ENCODE results near the gene IFITM10.

IFITM10 gene

DNA sequence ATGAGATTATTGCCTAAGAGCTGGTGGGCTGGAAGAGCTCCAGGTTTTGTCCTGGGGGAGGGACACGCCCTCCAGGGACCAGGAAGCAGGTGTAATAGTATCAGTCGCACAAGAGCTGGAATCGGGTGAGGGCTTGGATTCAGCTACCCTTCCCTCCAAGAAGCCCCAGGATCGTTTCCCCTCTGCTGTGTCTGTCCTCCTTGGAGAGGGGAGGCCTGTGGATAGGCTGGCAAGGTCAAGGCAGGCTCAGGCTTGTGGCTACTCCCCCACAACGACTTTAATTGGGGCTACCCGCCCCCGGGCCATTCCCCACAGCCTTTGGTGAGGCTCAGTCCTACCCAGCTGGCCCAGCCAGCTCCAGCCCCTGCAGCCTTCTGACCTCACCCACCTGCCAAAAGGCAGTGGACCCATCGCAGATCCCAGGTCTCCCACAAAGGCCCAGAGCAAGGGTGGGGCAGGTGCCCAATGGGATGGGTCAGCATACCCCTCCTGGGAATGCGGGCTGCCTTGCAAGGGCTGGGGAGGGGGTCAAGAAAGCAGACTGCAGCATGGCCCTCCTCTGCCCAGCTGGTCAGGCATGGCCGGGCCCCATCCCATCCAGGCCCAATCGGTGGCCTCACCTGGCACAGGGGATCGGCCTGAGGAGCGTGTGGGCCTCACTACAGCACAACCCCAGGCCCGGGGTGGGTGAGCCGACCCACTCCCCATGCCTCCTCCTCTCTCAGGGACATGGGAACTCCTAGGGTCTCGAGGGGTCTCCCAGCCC lies 12.3 kb upstream of the IFITM10 start:
- DNase-seq: no peak

DNA sequence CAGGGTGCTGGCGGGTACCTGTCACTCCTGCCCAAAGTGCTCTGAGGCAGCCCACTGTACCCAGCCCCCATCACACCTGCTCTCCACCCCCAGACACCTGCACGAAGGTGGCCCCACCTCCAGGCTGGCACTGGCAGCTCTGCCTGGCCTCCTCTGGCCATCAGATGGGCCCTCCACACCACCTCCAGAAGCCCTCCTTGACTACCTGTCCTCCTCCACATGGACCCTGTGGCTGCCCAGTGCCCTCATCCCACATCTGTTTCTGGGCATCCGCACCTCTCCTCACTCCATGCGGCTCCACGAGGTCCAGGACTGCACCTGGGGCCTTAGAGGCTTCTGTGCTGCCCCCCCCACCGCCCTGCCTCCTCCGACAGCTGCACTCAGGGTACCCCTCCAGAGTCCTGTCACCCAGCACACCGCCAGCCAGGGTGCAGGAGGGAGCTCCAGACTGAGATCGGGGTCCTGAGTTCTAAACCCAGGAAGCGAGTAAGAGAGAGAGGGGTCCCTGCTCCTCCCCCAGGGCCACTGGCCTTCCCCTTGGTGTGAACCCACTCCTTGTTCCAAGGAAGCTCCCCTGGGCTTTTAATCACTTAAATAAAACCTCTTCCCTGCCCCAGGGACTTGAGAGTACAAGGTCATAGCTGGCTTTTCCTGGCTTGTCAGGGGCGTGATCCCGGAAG lies 11.6 kb upstream of the IFITM10 start:
- no peak for DNase-seq

DNA sequence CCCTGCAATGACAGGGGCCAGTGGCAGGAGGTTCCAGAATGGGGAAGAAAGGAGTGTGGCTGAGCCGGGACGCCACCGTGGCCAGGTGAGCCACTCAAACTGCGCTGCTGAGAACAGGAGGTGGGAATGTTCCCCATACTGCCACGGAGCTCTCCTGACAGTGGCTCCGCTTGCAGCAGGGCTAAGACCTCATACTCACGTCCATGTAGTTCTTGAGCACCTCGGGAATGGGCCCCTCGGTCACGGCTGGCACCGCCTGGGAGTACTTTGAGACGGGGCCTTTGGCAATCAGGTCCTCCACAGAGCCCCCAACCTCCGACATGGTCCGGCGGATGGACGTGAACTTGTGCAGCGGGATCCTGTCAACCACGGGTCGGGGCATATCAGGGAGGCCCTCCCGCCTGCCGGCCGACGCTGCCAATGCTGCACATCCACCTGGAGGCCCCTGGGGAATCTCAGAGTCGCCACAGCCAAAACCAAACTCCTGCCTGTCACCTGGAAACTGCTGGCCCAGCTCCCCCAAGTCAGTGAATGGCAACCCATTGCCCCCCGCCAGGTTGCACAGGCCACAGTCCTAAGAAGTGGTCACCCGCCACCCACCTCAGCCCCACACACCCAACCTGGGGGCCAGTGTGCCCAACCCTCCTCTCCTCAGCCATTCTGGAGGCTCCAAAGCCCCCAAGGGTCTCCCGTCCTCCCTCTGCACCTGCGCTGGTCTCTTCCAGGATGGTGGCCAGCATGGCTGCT lies 10.9 kb upstream of the IFITM10 start:
- no peak for DNase-seq

DNA sequence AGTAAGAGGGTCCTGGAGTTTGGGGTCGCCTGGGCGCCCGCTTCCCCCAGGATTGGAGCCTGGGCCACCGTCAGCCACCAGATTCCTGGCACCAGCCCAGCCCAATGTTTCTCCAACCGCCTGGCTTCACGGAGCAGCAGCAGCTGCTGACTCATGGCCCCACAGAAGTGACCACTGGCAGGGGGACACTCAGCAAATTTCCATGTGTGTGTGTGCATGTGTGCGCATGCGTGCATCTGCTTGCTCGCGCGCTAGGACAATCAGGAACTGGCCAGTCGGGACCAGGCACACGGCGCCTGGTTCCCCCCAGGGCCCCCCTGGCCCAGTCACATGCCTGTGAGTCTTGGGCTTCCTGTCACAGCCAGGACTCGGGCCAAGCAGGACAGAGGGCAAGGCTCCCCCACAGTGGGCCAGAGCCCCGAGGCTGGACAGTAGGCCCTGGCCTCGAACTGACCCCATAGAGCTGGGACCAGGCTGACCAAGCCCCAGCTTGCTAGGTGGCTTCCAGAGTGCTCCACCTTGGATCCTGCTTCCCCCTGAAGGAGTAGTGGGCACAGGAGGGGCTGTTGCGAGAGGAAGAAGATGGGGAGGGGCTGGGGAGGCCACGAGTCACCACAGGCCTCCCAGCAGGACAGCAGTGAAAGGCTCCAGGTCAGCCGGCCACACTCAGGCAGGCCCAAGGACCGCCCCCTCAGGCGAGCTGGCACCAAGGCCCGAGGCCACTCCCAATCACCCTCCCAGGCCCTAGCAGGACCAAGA lies 10.1 kb upstream of the IFITM10 start:
- no peak for DNase-seq

DNA sequence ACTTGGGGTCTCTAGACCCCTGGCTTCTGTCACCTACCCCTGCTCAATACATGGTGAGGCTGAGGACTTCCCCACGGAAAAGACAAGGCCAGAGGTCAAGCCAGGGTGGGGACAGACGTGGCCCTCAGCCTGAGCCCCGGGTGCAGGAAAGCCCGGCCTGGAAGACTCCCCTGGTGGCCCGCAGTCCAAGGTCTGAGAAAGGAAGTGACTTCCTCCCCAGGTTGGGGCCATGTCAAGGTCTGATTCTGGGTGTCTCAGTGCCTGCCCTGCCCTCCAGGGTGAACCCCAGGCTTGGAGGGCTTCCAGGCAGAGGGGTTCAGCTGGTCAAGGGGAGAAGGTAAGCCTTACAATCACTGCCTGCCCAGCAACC lies 9.4 kb upstream of the IFITM10 start:
- DNase-seq: no peak

DNA sequence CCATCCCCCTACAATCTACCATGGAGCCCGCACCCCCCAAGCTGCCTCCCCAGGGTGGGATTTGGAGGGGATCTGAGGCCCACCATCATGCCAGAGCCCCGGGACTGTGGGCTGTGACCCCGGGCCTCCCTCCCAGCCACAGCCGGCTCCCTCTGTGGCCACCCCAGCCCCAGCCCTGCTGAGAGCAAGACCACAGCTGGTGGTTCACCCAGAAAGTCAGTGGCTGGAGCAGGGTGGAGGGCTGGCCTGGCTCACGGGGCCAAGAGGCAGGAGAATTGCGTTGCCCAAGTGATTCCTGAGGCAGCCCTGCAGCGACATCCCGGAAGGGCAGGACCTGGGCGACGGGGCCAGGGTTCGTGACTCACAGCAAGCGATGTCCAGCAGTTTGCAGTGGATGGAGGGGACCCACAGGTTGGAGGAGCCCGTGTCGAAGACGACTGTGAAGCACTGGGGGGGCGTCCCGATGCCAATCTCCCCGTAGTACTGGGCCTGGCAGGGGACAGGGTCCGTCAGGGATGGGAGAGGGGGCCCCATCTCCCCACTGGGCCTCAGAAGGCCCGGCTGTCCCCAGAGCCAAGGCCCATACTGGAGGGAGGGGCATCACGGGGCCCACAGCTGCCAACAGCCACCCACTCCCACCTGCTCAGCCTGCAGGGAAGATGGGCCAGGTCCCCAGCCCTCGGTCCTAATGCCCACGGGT lies 8.9 kb upstream of the IFITM10 start:
- no peak for DNase-seq

DNA sequence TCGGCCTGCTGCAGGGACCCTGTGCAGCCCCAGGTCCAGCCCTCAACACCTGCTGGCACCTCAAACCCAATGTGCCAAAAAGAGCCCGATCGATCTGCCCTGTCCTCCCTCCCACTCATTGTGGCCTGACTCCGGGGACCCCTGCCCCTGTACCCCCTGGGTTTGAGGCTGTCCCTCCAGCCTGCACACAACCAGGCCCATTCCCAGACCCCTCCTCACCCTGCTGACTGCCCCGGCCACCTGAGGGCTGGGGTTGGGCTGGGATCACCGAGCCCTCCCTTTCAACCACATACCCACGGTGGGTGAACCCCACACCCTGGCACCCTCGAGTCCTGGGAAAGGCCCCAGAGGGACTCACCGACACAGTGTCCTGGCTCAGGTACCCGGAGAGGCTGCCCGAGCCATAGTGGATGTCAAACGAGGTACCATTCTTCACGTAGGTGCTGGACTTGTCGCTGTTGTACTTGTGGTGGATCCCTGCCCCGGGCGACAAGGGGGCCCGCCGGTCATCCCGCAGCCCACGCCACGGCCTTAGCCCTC lies 8.3 kb upstream of the IFITM10 start:
- no peak for DNase-seq

DNA sequence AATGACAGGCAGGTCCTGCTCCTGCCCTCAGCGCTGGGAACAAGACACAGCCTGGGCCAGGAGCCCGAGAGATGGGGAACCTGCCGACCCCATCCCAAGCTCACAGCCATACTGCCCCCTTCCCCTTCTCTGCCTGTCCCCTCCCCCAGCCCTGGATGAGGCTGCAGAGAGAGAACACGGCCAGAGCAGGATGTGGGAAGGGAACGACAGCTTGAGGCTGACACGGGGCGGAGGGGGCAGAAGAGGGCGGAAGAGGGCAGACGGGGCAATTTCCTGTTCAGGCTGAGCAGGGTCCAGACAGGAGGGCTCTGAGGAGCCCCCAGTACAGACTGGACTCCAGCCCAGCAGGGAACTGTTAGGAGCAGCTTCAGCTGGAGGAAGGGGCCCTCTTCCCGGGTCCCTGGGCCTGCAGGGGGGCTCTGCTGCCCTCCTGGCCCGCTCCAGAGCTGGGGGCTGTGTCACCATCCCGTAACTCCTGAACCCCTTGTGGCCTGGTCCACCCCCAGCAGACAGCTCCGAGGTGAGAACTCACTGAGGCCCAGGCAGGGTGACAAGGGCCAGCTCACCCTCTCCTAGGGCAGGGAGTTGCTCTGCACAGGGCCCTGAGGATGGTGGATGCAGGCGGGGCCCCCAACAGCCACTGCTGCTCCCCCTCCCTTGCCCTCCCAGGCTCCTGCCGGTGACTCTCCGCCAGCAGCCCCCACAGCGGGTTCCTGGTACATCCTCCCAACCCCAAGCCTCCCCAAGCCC lies 7.6 kb upstream of the IFITM10 start:
- no peak for DNase-seq

DNA sequence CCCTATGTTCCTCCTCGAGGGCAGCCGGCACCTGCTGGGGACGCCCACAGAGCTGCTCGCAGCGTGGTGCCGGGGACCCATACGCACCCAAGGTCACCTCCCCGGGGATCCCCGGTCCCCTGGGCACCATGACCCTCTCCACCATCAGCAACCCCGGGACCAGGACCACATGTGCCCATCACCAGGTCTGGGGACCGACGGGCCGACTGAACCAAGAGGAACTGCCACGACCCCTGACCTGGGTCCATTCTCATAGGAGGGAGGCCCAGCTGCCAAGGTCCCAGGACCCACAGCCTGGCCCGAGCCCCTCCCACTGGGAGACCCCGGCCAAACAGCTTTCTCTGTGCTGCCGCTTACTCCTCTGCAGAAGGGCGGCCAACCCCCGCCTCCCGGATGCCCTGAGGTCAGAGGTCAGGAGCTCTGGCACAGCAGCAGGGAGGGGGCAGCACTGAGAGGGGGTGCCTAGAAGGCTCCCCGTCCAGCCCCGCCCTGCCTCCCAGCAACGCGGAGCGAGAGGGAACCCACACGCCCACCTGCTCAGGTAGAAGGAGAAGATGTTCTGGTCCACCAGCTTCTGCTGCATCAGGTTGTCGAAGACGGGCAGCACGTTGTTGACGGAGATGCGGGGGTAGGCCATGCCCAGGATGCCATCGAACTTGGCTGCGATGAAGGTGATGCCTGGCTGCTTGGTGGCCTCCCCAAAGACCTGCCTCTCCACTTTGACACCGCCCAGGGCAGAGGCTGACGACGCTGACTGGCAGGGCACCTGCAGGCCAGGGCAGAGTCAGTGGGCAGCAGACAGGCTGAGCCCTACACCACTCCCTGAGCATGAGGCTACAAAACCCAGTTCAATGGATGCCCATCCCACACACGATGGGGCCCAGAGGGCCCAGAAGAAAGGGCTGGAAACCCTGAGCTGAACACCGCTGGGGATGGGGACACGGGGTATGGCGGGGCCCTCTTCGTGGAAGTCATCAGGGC lies 6.7 kb upstream of the IFITM10 start:
- no peak for DNase-seq

DNA sequence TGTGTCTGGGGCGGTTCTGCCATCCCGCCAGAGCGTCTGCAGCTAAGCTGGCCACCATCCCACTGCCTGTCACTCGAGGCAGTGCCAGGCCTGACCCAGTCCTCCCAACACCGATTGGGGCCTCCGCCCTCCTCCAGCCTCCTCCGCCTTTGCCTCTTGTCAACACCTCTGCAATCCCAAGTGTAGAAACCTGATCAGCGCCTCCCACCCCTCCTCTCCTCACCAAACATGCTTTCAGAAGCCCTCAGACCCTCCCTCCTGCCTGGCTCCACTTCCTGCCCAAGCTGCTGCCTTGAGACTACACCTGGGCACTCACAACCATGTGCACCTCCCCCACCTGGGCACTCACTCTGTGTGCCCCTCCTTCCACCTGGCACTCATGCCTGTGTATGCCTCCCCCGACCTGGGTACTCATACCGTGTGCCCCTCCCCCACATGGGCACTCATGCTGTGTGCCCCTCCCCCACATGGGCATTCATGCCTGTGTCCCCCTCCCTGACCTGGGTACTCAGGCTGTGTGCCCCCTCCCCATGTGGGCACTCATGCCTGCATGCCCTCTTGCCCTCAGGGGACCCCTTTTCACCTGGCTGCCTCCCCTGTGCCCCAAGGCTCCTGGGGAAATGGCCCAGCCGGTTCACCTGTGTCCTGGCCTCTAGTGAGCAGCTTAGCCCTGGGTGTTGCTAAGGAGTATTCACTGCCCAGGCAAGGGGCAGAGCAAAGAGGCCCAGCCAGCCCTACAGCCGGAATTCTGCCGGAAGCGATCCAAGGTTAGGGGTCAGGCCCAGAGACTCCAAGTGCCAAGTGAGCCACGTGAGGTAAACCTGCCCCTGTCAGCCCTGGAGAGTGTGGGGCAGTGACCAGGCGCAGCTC lies 5.5 kb upstream of the IFITM10 start:
- DNase-seq: no peak

DNA sequence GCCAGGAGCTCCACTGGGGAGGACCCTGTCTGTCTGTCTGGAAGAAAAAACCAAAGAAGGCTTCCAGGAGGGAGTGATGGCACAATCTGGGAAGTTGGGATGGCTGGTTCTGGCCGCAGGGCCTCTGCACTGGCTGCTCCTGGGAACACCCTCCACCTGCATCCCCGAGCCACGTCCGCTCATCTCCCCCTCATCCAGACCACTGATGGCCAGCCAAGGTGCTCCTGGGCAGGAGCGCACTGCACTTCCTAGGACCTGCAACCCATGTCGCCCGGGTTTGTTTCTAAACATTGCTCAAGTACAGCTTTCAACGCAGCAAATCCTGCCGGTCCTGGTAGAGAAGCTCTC lies 4.9 kb upstream of the IFITM10 start:
- DNase-seq: no peak

DNA sequence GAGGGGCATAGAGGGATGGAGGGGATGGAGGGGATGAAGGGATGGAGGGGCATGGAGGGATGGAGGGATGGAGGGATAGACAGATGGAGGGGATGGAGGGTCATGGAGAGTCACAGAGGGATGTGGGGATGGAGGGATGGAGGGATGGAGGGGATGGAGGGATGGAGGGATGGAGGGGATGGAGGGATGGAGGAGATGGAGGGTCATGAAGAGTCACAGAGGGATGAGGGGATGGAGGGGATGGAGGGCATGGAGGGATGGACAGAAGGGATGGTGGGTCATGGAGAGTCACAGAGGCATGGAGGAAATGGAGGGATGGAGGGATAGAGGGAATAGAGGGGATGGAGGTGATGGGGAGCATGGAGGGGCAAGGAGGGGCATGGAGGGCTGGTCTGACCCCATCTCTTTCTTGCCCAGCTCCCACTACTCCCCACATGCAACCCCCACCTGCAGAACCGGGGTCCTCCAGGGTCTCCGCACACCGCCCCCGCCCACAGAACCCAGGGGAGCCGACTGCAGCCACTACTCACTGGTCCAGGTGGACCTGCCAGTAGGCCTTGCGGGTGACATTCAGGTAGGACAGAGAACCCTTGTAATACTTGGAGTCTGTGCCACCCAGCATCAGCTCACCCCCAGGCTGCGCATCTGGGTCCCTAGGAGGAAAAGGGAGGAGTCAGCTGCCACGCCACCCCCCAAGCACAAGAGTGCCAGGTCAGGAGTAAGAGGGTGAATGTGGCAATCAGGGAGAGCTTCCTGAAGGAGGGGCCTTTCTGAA lies 4.2 kb upstream of the IFITM10 start:
- no peak for DNase-seq

DNA sequence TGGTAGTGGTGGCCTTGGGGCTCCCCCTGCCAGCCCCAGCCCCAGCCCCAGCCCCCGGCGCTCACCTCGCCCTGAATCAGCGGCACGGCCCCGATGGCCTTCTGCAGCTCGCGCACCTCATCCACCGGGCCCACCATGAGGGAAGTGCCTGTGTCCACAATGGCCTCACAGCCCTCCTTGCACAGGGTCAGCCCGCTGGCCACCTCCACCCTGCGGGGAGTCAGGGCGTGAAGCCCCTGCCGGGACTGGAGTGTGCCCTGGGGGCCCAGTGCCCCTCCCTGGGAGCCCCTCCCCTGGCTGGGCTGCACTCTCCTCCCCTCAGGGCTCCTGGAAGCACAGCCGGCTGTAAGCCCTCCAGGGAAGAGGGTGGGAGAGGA lies 3.5 kb upstream of the IFITM10 start:
- no peak for DNase-seq

DNA sequence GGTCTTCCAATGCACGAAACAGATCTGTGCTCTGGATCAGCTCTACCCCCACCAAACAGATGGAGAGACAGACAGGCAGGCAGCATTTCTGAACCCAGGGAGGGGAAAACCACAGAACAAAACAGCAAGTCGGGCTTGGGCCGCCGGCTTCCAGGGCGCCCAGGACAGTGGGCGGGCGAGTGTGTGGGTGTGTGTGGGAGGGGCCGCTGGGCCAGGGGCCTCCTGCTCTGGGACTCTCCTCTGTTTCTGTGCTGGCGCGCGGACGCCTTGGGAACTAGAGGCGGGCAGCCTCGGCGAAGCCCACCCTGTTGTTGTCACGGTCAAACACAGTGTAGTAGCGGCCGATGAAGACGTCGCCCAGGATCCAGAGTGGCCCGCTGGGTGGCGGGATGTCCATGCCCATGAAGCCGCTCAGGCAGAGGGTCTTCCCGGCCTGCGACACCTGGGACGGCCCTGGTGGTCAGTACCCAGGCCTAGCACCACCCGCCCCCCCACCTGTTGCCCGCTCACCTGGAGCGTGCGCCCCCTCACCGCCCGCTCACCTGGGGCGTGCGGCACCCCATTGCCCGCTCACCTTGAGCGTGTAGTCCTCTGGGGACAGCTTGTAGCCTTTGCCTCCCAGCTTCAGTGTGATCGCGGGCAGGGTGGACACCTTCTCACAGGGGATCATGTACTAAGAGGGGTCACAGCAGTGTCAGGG lies 3.0 kb upstream of the IFITM10 start:
- DNase-seq: no peak

DNA sequence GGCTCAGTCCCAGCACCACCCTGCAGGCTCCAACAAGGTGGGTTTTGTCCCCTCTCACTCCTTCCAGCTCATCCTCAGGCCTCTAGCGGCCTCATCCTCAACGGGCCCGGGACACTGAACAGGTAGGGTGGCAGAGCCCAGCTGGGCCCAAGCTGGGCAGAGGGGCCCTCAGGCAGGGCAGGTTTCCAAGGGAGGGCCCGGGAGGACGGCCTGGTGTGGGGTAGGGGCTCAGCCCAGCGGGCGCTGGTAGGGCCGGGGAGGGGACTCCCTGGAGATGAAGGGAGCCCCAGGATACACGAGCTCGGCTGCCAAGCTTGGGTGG lies 2.5 kb upstream of the IFITM10 start:
- no peak for DNase-seq

DNA sequence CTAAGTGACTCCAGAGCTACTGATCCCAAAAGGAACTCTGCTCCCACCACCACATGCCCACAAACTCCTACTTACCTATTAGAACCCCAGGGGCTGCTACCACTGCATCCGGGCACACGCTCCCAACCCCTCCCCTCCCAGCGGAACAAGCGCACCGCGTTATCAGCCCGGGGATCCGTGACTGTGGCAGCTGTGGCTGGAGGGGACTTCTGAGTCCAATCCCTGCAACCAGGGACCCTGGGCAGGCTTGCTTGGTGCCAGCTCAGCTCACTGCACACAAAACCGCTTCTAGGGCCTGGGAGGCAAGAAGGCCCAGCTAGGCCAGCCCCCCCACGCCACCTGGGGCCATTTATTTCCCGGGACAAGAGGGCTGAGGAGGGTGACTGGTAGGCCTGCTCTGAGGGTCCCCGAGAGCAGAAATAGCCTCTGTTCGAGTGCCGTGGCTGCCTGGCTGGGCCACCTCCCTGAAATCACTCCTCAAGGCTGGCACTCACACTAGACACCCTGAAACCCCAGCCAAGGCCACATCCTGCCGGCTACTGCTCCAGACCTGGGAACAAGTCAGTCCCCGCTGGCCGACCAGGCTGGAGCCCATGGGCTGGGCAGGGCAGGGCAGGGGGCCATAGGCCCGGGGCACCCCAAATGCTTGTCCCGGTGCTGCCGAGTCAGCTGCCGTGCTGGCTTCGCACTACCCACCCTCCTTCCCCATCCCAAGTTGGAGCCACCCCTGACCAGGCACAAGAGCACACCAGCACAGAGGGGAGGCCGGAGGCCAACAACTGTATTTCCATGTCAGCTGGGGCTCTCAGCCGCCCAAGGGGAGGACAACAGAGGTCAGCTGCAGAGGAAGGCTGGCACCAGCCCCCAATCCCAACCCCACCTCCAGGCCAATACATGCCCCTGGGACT lies 1.9 kb upstream of the IFITM10 start:
- DNase-seq: no peak

DNA sequence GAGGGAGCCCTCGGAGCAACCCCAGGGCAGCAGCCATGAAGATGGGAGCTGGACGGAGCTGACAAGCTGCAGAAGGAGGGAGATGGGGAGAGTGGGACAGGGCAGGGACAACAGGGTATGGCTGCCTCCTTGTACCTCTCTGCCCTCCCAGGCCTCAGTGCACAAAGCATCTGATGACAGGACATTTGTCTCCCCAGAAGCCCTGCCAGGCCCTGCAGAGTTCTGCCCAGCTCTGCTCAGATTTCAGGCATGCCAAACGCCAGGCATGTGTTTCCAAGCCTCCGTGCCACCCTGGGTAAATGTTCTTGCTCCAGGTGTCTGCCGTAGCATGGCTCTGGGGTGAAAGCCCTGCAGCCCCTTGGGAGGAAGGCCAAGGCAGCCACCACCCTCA lies 1.1 kb upstream of the IFITM10 start:
- no peak for DNase-seq

Data from fibroblast of skin of right quadriceps (primary cell).